ENCODE measurements around the gene DACT1.

GRCh38 chr14:58646479-58646878 lies 8.7 kb downstream of the DACT1 start:
- TF ChIP-seq CTCF (IDR thresholded peaks at IDR 0.05; ENCODE audit: poor library complexity, severe bottlenecking) (no peak), EP300 (conservative IDR thresholded peaks at IDR 0.05; ENCODE audit: poor library complexity, severe bottlenecking) (no peak), RAD21 (conservative IDR thresholded peaks at IDR 0.05) (no peak), EZH2 (IDR thresholded peaks at IDR 0.05; ENCODE audit: borderline replicate concordance, insufficient read depth, low read length, poor library complexity, severe bottlenecking) (no peak), POLR2AphosphoS5 (IDR thresholded peaks at IDR 0.05) (no peak), MXI1 (conservative IDR thresholded peaks at IDR 0.05; ENCODE audit: poor library complexity, severe bottlenecking) (no peak), SMC3 (conservative IDR thresholded peaks at IDR 0.05; ENCODE audit: poor library complexity) (no peak)
